ENCODE results near the gene NMT1.

- TF ChIP-seq CTCF (IDR thresholded peaks at IDR 0.05 in 4 of 5, conservative IDR thresholded peaks at IDR 0.05 in 1 of 5) (no peak), POLR2A (IDR thresholded peaks at IDR 0.05) (no peak)
Observed at GRCh38 chr17:45086391-45086790, 25.3 kb downstream of the NMT1 start.

All from gastrocnemius medialis (tissue), 4 donors.